GM12878 (cell line): Measurements from ENCODE around the gene TMEM214.

Experiments
- CHD2 ChIP-seq: IDR thresholded peaks from 2 replicates; pipeline ENCODE4 v1.6.1; 2011; ENCODE audit warnings: low read depth, low read length, improper control_type of control experiment, borderline replicate concordance
- EP300 ChIP-seq, 2 experiments: fragments of 150-350 bp in 1 of 2; IDR thresholded peaks; 2 replicates each; pipeline ENCODE4 v1.6.1; 2011 to 2012; ENCODE audit warnings: low read depth in 2 of 2, low read length in 2 of 2, borderline replicate concordance in 1 of 2, improper control_type of control experiment in 1 of 2, inconsistent platforms in 1 of 2; ENCODE audit not compliant: control insufficient read depth in 1 of 2
- EZH2 ChIP-seq: IDR thresholded peaks from 2 replicates; pipeline ENCODE4 v1.6.1; 2012; ENCODE audit warnings: low read depth, mild to moderate bottlenecking, control low read depth, inconsistent platforms, low read length, borderline replicate concordance; ENCODE audit not compliant: control insufficient read depth
- MXI1 ChIP-seq: fragments of 150-350 bp; IDR thresholded peaks from 2 replicates; pipeline ENCODE4 v1.6.1; 2011; ENCODE audit warnings: low read depth, mild to moderate bottlenecking, inconsistent platforms, low read length, improper control_type of control experiment
- PML ChIP-seq: IDR thresholded peaks from 2 replicates; pipeline ENCODE4 v1.6.1; 2012; ENCODE audit warnings: low read length, inconsistent platforms
- POLR2AphosphoS5 ChIP-seq: IDR thresholded peaks from 2 replicates; pipeline ENCODE4 v1.6.1; 2011; ENCODE audit warnings: mild to moderate bottlenecking, low read length, inconsistent platforms
- SP1 ChIP-seq: IDR thresholded peaks from one replicate; pipeline ENCODE4 v1.6.1; 2011; ENCODE audit warnings: low read depth, low read length
- YY1 ChIP-seq: IDR thresholded peaks from 2 replicates; pipeline ENCODE4 v1.6.1; 2011; ENCODE audit warnings: low read depth, mild to moderate bottlenecking, low read length
- TF ChIP-seq, protein P1 (sequence below), 3 experiments: IDR thresholded peaks in 2 of 3; conservative IDR thresholded peaks in 1 of 3; 2 replicates each; pipeline ENCODE4 v1.5.1; 2011; ENCODE audit warnings: low read depth in 3 of 3, low read length in 3 of 3, mild to moderate bottlenecking in 3 of 3, control low read depth in 2 of 3, moderate library complexity in 2 of 3, inconsistent platforms in 1 of 3, mixed read lengths in 1 of 3; ENCODE audit not compliant: control insufficient read depth in 2 of 3, insufficient read depth in 1 of 3; ENCODE audit errors: extremely low read depth in 1 of 3
- TF ChIP-seq, protein P2 (sequence below): IDR thresholded peaks from 2 replicates; pipeline ENCODE4 v1.6.1; 2012; ENCODE audit warnings: low read length, inconsistent platforms
- TF ChIP-seq, protein P3 (sequence below): fragments of 450-650 bp; formaldehyde crosslinking; IDR thresholded peaks from 2 replicates; pipeline ENCODE4 v1.4.0; 2020; ENCODE audit warnings: mild to moderate bottlenecking, moderate library complexity

DNA sequence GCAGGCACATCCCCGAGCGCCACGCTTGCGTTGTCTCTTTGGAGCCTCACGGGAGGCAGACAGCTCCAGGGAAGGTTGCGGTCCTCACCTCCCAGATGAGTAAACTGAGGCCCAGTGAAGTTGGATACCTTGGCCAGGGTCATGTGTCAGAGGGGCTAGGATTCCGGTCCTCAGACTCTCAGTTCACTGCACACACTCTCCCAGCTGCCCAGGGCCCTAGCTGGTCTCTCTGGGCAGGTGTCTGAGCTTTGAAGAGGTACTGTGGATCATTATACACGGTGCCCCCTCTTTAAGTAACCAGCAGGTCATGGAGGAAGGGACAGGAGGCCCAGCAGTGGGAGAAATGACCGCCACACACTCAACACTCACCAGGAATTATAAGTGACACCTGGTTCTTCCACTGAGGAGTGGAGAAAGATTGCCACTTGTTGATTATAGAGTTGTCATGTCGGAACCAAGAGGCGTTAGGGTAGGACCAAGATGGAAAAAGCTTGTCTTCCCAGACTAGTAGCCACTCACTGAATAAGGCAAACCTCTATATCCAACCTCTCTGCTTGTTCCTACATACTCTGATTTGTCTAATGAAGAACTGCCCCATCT lies 588 bp downstream of the TMEM214 start:
- TF ChIP-seq POLR2AphosphoS5 = no peak
- TF ChIP-seq, protein P1, sequence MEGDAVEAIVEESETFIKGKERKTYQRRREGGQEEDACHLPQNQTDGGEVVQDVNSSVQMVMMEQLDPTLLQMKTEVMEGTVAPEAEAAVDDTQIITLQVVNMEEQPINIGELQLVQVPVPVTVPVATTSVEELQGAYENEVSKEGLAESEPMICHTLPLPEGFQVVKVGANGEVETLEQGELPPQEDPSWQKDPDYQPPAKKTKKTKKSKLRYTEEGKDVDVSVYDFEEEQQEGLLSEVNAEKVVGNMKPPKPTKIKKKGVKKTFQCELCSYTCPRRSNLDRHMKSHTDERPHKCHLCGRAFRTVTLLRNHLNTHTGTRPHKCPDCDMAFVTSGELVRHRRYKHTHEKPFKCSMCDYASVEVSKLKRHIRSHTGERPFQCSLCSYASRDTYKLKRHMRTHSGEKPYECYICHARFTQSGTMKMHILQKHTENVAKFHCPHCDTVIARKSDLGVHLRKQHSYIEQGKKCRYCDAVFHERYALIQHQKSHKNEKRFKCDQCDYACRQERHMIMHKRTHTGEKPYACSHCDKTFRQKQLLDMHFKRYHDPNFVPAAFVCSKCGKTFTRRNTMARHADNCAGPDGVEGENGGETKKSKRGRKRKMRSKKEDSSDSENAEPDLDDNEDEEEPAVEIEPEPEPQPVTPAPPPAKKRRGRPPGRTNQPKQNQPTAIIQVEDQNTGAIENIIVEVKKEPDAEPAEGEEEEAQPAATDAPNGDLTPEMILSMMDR (IDR thresholded peaks at IDR 0.05 in 2 of 3, conservative IDR thresholded peaks at IDR 0.05 in 1 of 3; ENCODE audit: control insufficient read depth in 2 of 3, extremely low read depth in 1 of 3, insufficient read depth in 1 of 3, low read depth in 3 of 3, low read length in 3 of 3) = no peak
- no peak for TF ChIP-seq MXI1
- TF ChIP-seq SP1 = no peak
- TF ChIP-seq PML = no peak
- TF ChIP-seq CHD2 = no peak
- no peak for TF ChIP-seq EZH2
- TF ChIP-seq EP300 (IDR thresholded peaks at IDR 0.05; ENCODE audit: borderline replicate concordance in 1 of 2, control insufficient read depth in 1 of 2, low read depth in 2 of 2, low read length in 2 of 2) = no peak
- TF ChIP-seq YY1 = no peak
- TF ChIP-seq, protein P2, sequence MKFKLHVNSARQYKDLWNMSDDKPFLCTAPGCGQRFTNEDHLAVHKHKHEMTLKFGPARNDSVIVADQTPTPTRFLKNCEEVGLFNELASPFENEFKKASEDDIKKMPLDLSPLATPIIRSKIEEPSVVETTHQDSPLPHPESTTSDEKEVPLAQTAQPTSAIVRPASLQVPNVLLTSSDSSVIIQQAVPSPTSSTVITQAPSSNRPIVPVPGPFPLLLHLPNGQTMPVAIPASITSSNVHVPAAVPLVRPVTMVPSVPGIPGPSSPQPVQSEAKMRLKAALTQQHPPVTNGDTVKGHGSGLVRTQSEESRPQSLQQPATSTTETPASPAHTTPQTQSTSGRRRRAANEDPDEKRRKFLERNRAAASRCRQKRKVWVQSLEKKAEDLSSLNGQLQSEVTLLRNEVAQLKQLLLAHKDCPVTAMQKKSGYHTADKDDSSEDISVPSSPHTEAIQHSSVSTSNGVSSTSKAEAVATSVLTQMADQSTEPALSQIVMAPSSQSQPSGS = no peak
- TF ChIP-seq, protein P3, sequence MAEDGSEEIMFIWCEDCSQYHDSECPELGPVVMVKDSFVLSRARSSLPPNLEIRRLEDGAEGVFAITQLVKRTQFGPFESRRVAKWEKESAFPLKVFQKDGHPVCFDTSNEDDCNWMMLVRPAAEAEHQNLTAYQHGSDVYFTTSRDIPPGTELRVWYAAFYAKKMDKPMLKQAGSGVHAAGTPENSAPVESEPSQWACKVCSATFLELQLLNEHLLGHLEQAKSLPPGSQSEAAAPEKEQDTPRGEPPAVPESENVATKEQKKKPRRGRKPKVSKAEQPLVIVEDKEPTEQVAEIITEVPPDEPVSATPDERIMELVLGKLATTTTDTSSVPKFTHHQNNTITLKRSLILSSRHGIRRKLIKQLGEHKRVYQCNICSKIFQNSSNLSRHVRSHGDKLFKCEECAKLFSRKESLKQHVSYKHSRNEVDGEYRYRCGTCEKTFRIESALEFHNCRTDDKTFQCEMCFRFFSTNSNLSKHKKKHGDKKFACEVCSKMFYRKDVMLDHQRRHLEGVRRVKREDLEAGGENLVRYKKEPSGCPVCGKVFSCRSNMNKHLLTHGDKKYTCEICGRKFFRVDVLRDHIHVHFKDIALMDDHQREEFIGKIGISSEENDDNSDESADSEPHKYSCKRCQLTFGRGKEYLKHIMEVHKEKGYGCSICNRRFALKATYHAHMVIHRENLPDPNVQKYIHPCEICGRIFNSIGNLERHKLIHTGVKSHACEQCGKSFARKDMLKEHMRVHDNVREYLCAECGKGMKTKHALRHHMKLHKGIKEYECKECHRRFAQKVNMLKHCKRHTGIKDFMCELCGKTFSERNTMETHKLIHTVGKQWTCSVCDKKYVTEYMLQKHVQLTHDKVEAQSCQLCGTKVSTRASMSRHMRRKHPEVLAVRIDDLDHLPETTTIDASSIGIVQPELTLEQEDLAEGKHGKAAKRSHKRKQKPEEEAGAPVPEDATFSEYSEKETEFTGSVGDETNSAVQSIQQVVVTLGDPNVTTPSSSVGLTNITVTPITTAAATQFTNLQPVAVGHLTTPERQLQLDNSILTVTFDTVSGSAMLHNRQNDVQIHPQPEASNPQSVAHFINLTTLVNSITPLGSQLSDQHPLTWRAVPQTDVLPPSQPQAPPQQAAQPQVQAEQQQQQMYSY (CRISPR knock-in tag) = no peak
